ENCODE measurements around the gene DNAJC1.

- no peak for TF ChIP-seq CTCF (IDR thresholded peaks at IDR 0.05)
- no peak for TF ChIP-seq POLR2A (IDR thresholded peaks at IDR 0.05)
Measured at GRCh38 chr10:22049635-22050034, 46.1 kb upstream of the DNAJC1 start.

Data from sigmoid colon (tissue), 3 donors.